ENCODE data around the gene EPB41.

DNA sequence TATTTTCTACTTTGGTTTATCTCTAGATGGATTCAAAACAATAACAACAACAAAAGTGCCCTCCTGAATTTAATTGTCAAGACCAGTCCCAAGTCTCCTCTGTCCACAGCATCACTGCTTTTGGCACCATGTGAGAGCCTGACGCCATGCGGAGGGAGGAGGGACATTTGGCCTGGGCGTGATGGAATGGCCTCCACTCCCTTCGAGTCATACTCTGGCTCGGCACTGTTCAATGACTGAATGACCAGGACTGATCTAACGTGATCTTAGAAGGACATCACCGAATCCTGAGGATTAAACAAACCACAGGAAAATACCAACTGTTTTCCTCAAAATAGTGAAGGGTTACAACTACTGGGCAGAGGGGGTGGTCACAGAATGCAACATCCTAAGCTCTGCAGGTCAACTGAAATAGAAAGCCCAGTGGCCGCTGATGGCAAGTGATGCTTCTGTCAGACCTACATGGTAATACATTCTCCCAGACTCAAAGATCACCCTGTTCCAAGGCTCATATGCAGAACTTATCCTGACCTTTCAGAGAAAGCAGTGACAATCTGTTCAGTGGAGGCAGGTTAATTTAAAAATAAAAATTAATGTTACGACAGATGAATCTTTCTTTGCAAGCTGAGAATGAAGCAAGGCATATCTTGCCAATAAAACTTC is 248.2 kb downstream of the EPB41 start:
- TF ChIP-seq, protein P1, sequence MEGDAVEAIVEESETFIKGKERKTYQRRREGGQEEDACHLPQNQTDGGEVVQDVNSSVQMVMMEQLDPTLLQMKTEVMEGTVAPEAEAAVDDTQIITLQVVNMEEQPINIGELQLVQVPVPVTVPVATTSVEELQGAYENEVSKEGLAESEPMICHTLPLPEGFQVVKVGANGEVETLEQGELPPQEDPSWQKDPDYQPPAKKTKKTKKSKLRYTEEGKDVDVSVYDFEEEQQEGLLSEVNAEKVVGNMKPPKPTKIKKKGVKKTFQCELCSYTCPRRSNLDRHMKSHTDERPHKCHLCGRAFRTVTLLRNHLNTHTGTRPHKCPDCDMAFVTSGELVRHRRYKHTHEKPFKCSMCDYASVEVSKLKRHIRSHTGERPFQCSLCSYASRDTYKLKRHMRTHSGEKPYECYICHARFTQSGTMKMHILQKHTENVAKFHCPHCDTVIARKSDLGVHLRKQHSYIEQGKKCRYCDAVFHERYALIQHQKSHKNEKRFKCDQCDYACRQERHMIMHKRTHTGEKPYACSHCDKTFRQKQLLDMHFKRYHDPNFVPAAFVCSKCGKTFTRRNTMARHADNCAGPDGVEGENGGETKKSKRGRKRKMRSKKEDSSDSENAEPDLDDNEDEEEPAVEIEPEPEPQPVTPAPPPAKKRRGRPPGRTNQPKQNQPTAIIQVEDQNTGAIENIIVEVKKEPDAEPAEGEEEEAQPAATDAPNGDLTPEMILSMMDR (IDR thresholded peaks at IDR 0.05): no peak
- TF ChIP-seq POLR2AphosphoS5 (IDR thresholded peaks at IDR 0.05): no peak

Measured in sigmoid colon (tissue), 4 donors.